ENCODE data around the gene ERCC8.
"Not testable (repeated sequence)": the region's sequence is repeated elsewhere in the genome, so short reads cannot be mapped to it uniquely, and the experiment has no call there.

Gene ERCC8

DNA sequence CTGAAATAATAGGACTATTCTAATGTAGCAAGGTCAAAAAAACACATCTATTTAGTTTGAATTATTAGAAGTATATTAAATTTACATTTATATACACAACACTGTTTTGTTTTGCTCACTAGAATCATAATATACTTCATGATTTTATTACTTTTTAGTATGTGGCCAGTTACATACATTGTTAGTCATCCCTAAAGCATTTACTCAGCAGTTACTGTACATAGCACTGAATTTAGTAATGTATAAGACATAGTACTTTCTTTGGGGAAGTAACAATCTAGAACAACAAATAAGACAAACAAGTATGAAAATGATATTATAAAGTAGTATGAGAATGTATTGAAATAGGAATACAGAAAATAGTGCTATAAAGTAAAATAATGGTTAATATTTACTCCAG lies 28.2 kb downstream of the ERCC8 start:
- DNase-seq (ENCODE audit: low read depth) = no peak

DNA sequence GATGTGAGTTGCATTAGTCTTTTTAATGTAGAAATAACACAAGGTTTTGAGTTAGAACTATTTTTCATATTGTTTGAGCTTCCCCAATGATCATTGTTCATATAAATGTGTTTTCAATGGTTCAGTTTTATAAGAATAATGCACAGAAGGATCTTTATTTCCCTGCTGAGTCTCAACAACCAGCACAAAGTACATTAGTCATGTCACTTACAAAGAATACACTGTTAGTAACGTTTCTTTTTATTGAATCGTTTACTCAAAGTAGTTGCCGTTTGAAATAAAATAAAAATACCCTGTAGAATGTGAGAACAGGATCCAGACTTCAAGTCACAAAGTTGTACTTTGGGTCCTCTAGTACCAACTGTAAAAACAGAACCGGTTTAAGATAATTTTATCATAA lies 41.5 kb downstream of the ERCC8 start:
- DNase-seq (ENCODE audit: low read depth) = no peak

- no peak for DNase-seq (ENCODE audit: low read depth)
Observed at GRCh38 chr5:60896991-60897390, 47.9 kb downstream of the ERCC8 start.

GRCh38 chr5:60893521-60893920 lies 51.3 kb downstream of the ERCC8 start:
- DNase-seq (ENCODE audit: low read depth) = no peak

- no peak for DNase-seq (ENCODE audit: low read depth)
Observed at GRCh38 chr5:60891667-60892066, 53.2 kb downstream of the ERCC8 start.

GRCh38 chr5:60888359-60889061 lies 56.4 kb downstream of the ERCC8 start:
- no peak for DNase-seq (ENCODE audit: low read depth)

DNA sequence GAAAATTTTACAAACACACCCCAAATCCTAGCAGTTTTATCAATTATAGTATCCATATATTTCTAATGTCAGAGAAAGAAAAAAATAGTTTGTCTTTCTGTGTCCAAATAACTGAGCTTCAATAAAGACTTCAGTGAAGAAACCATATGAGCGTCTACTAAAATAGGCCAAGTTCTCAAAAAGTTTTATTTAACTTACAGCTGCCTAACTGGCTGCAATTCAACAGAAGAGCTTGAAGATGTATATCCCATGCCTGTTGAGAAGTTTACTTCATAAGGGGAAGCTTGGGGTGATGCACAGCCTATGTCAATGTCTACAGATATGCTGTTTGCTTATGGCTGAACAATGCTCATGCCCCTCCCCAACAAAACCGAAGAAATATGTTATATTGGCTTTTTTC lies 57.1 kb downstream of the ERCC8 start:
- no peak for DNase-seq (ENCODE audit: low read depth)

- no peak for DNase-seq (ENCODE audit: low read depth)
Observed at GRCh38 chr5:60887096-60887495, 57.8 kb downstream of the ERCC8 start.

DNA sequence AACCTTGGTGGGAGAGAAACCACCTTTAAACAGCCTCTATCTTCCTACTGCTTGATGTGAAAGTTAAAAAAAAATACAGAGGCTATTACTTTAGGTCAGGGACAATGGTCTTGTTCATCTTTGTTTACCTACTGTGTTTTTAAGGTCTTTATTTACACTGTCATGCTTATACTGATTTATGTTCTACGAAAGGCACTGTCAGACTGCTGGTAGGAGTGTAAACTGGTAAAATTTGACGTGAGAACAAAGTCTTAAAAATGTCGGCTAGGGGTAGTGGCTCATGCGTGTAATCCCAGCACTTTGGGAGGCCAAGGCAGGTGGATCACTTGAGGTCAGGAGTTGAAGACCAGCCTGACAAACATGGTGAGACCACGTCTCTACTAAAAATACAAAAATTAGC lies 58.7 kb downstream of the ERCC8 start:
- no peak for DNase-seq (ENCODE audit: low read depth)

- no peak for DNase-seq (ENCODE audit: low read depth)
Observed at GRCh38 chr5:60883229-60883628, 61.6 kb downstream of the ERCC8 start.

- DNase-seq (ENCODE audit: low read depth) = no peak
Observed at GRCh38 chr5:60872892-60873291, 72.0 kb downstream of the ERCC8 start.

DNA sequence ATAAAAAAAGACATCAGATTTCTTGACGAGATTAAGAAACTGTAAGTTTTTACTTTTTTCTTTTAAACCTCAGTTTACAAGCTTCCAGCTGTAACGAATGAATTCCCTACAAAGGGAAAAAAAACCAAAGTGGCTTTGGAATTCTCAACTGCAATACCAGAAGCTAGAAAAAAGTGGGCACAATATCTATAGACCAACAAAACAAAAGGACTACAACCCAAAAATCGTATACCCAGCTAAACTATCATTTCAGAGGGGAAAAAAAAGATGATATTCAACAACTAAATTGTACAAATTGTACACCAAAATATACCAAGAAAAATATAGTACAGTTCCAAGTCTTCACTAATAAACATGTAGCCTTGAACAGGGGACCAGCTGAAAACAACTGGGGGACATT lies 74.0 kb downstream of the ERCC8 start:
- DNase-seq (ENCODE audit: low read depth) = no peak

GRCh38 chr5:60860572-60860971 lies 84.3 kb downstream of the ERCC8 start:
- not testable (repeated sequence) for DNase-seq (ENCODE audit: low read depth)

DNA sequence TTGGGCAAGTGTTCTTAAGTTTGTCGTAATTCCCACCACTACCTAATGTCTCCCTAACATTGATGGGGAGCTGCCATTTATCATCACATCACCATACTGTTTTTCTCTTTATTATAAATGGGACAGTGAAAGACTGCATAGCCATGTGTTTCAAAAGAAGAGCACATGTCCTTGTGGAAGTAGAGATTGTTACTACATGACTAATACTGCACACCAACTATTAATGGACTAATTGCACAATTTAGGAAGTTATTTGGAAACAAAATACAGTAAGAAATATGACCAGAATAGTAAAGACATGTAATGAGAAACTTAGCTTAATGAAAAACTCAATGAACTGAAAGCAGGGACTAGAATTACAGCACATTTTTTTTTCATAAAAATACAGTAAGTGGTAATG lies 88.8 kb downstream of the ERCC8 start:
- DNase-seq (ENCODE audit: low read depth) = no peak

- DNase-seq (ENCODE audit: low read depth) = no peak
Observed at GRCh38 chr5:60852940-60853339, 91.9 kb downstream of the ERCC8 start.

- DNase-seq (ENCODE audit: low read depth) = no peak
Observed at GRCh38 chr5:60852317-60852716, 92.6 kb downstream of the ERCC8 start.

- DNase-seq (ENCODE audit: low read depth) = no peak
Observed at GRCh38 chr5:60851626-60852025, 93.2 kb downstream of the ERCC8 start.

GRCh38 chr5:60846298-60846697 lies 98.6 kb downstream of the ERCC8 start:
- no peak for DNase-seq (ENCODE audit: low read depth)

GRCh38 chr5:60843936-60844905 lies 100.6 kb downstream of the ERCC8 start, which contains the start of gene ELOVL7:
ELOVL7 (minus strand) TSS chr5:60844269; CDS start chr5:60787397, 56,872 bp downstream.
- no peak for DNase-seq (ENCODE audit: low read depth)

- DNase-seq (ENCODE audit: low read depth) = no peak
Observed at GRCh38 chr5:60843386-60843935, 101.4 kb downstream of the ERCC8 start.

DNA sequence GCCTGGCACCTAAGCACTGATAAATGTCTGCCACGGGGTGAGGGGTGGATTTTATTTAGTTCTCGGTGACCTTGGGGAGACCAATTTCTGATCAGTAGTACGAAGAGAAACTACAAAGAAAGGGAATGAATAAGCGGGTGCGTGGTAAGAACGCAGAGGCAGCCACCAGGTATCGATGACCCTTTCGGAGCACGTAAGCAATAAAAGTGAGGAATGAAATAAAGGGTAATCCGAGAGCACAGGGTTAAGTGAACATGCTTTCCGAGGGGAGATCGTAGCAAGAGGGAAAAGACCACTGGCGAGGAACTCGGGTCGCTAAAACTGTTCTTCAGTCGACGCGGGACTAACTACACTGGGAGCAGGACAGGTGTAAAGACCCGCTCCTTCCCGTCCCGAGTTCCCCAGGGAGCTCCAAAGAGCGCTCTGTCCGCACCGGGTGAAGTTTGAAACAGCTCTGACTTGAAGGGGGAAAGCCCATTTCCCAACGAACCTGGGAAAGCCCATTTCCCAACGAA lies 101.9 kb downstream of the ERCC8 start:
- no peak for DNase-seq (ENCODE audit: low read depth)

- DNase-seq (ENCODE audit: low read depth) = no peak
Observed at GRCh38 chr5:60841361-60841760, 103.5 kb downstream of the ERCC8 start.

DNA sequence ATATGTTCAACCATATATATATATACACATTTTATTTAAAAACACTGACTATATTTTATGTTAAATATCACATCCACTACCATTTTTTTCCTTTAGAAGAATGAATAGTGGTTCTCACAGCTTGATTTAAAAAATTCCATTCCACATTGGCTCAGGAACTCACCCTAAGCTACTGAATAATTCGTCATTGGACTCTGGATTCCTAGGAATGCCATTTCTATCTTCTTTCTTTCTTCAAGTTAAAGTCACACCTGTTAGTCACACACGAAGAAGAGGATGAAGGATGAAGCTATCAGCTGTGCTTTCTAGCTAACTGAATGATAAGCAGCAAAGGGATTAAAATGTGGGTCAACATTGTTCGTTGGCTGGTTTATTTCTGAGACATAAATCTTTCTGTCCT lies 108.7 kb downstream of the ERCC8 start:
- no peak for DNase-seq (ENCODE audit: low read depth)

Data from fibroblast of the conjunctiva (primary cell).